Spleen (tissue), 11 donors: Measurements from ENCODE around the gene RSBN1L. TPM values are rescaled to one million over a fixed set of nuclear protein-coding genes. Genes with fewer than 3 reads are reported as not detected.

Experiments
- DNase-seq: peaks from one replicate; pipeline ENCODE4 v3.0.0-alpha.2; 2020
- H3K27ac ChIP-seq, 8 donors: fragments of 200-600 bp; sonication (generic) in 7 of 8; 1 replicate in 4 of 8; 2 replicates in 4 of 8; pipeline versions ENCODE4 v1.5.0 to v1.8.0; 2016 to 2021; ENCODE audit warnings: inconsistent platforms in 4 of 8, mild to moderate bottlenecking in 4 of 8, moderate library complexity in 1 of 8
- H3K27me3 ChIP-seq, 7 donors: fragments of 200-600 bp; sonication (generic) in 6 of 7; replicated peaks in 1 of 7; 1 replicate in 4 of 7; 2 replicates in 3 of 7; pipeline versions ENCODE4 v1.5.0 to v1.8.0; 2016 to 2021; ENCODE audit warnings: inconsistent platforms in 3 of 7, mild to moderate bottlenecking in 1 of 7
- H3K36me3 ChIP-seq, 6 donors: fragments of 200-600 bp; sonication (generic) in 5 of 6; 1 replicate in 4 of 6; 2 replicates in 2 of 6; pipeline versions ENCODE4 v1.5.0 to v1.8.0; 2016 to 2021; ENCODE audit warnings: inconsistent platforms in 2 of 6
- H3K4me1 ChIP-seq, 6 donors: fragments of 200-600 bp; sonication (generic) in 5 of 6; 1 replicate in 3 of 6; 2 replicates in 3 of 6; pipeline versions ENCODE4 v1.5.0 to v1.8.0; 2016 to 2021; ENCODE audit warnings: inconsistent platforms in 3 of 6
- H3K4me3 ChIP-seq, 8 donors: fragments of 200-600 bp; sonication (generic) in 7 of 8; 1 replicate in 4 of 8; 2 replicates in 4 of 8; pipeline versions ENCODE4 v1.5.0 to v1.8.0; 2016 to 2021; ENCODE audit warnings: inconsistent platforms in 4 of 8, mild to moderate bottlenecking in 4 of 8, moderate library complexity in 2 of 8
- H3K9me3 ChIP-seq, 8 donors: fragments of 200-600 bp; sonication (generic) in 7 of 8; 1 replicate in 4 of 8; 2 replicates in 4 of 8; pipeline versions ENCODE4 v1.5.0 to v1.8.0; 2016 to 2021; ENCODE audit warnings: inconsistent platforms in 4 of 8
- CTCF ChIP-seq, 11 experiments: fragments of 200-600 bp in 7 of 11; fragments of 450-650 bp in 4 of 11; sonication (generic) in 4 of 11; IDR thresholded peaks in 8 of 11; conservative IDR thresholded peaks in 3 of 11; 1 replicate in 7 of 11; 2 replicates in 4 of 11; pipeline versions ENCODE4 v1.4.0 to v1.8.0; 2016 to 2021; ENCODE audit warnings: antibody characterized with exemption in 11 of 11, inconsistent platforms in 4 of 11, mild to moderate bottlenecking in 1 of 11
- POLR2A ChIP-seq, 3 donors: fragments of 450-650 bp; IDR thresholded peaks; one replicate each; pipeline ENCODE4 v1.5.1; 2017; ENCODE audit warnings: antibody characterized with exemption in 3 of 3, mild to moderate bottlenecking in 1 of 3
- POLR2AphosphoS5 ChIP-seq, 3 donors: sonication (generic); formaldehyde crosslinking; IDR thresholded peaks; one replicate each; pipeline ENCODE4 v1.5.1; 2017; ENCODE audit warnings: antibody characterized with exemption in 3 of 3
- WGBS, 5 donors: extraction: QIAGEN DNeasy Blood & Tissue Kit in 3 of 5; methylation state at CpG; one replicate each; pipeline versions ENCODE4 v1.1.5 to v1.1.7; 2013 to 2018; 5-methylcytosine and 5-hydroxymethylcytosine counted together
- intact Hi-C: fragments of 100-400 bp; cut with DNase I; formaldehyde crosslinking; loops from one replicate; pipeline ENCODE4 v1.15.0; 2023; ENCODE audit warnings: low total_unique reads
- polyA plus RNA-seq, 3 donors: library from polyadenylated mRNA; stranded (reverse); fragments of 200-250 nt; gene quantifications; one replicate each; pipeline ENCODE4 v1.2.1, GENCODE V29; 2013
- total RNA-seq, 7 donors: library from RNA; depleted of rRNA in 3 of 7; stranded (reverse); fragments of >200 nt in 3 of 7; fragmentation: NEBNext Ultra II Directional in 4 of 7; extraction: Animal tissue kit (Norgen Biotek cat#: 25700) in 4 of 7; gene quantifications; one replicate each; pipeline versions ENCODE4 v1.1.0 to v1.2.1, GENCODE V29; 2016 to 2021
- donor health status: healthy with polysubstance abuse.
- donor health status: DM: no; HTN: no; CAD: no; lungs with moderate emphysema.
- donor health status: DM: no; HTN: no; CAD: no.
- donor health status: Bipolar disorder and iron deficiency.
- donor health status: healthy.
- donor health status: DM: no; HTN: no; CAD: no.
- donor health status: DM: yes; HTN: yes; CAD: no.

RSBN1L gene
- total and polyA plus RNA-seq, 10 donors = 9.4 to 32.5 (median 27.5) TPM

- Histone ChIP-seq H3K27me3 (no peaks in the 10 kb centered on the region), H3K27ac (peak overlapping the region in 1 of 8 donors; percentile 5), H3K4me3 (no peak overlapping the region), H3K36me3 (peaks cover 0 to 74% (median 10%) of the 10 kb centered on the region in 6 donors), H3K4me1 (peaks cover 0 to 5% (median 0%) of the 10 kb centered on the region in 6 donors), H3K9me3 (no peaks in the 10 kb centered on the region)
- 71 to 89% (median 83%) methylated on average over 2 of the region's 2 CpGs for WGBS, 5 donors
- no peak for TF ChIP-seq POLR2AphosphoS5 (IDR thresholded peaks at IDR 0.05)
- no peak for TF ChIP-seq POLR2A (IDR thresholded peaks at IDR 0.05)
- no peak for TF ChIP-seq CTCF (IDR thresholded peaks at IDR 0.05 in 8 of 11, conservative IDR thresholded peaks at IDR 0.05 in 3 of 11)
- intact Hi-C loops = no loop called here
- no peak for DNase-seq
Observed at GRCh38 chr7:77662869-77663268, 33.4 kb upstream of the RSBN1L start.

DNA sequence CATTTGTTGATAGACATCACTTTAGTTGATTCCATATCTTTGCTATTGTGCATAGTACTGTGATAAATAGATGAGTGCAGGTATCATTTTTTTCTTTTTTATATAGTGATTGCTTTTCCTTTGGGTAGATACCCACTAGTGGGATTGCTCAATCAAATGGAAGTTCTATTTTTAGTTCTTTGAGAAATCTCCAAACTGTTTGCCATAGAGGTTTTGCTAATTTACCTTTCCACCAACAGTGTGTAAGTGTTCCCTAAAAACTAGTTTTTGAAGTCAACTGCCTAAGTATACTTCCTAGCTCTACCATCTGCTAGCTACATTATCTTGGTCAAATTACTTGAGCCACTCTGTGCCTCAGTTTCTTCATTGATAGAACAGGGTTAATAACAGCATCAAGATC is 31.5 kb upstream of the RSBN1L start:
- DNase-seq = no peak
- Histone ChIP-seq H3K9me3 (no peaks in the 10 kb centered on the region), H3K4me1 (no peaks in the 10 kb centered on the region), H3K4me3 (no peak overlapping the region), H3K36me3 (peaks cover 0 to 59% (median 3%) of the 10 kb centered on the region in 6 donors), H3K27me3 (no peaks in the 10 kb centered on the region), H3K27ac (no peak overlapping the region)
- intact Hi-C loops = no loop called here
- no peak for TF ChIP-seq POLR2A (IDR thresholded peaks at IDR 0.05)
- no peak for TF ChIP-seq POLR2AphosphoS5 (IDR thresholded peaks at IDR 0.05)
- no peak for TF ChIP-seq CTCF (IDR thresholded peaks at IDR 0.05 in 8 of 11, conservative IDR thresholded peaks at IDR 0.05 in 3 of 11)

DNA sequence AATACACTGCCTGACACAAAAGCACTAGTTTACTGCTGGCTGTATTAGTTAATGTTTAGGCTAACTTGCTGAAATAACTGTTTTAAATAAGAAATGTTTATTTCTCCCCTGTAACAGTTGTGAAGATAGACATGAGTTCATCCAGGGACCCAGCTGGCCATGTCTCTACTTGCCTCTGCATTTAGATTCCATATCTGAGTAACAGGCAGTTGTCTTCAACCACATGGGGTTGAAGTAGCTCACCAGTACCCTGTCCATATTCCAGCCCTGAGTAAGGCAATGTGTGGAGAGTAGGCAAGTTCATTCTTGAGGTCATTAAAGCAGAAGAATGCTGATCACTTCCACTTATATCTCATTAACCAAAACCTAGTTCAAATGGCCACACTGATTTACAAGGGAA is 31.1 kb upstream of the RSBN1L start:
- Histone ChIP-seq H3K4me3 (no peak overlapping the region), H3K36me3 (peaks cover 0 to 59% (median 3%) of the 10 kb centered on the region in 6 donors), H3K27ac (no peak overlapping the region), H3K27me3 (no peaks in the 10 kb centered on the region), H3K4me1 (no peaks in the 10 kb centered on the region), H3K9me3 (no peaks in the 10 kb centered on the region)
- intact Hi-C loops = no loop called here
- no peak for DNase-seq
- TF ChIP-seq CTCF (IDR thresholded peaks at IDR 0.05 in 8 of 11, conservative IDR thresholded peaks at IDR 0.05 in 3 of 11) (no peak), POLR2A (IDR thresholded peaks at IDR 0.05) (no peak), POLR2AphosphoS5 (IDR thresholded peaks at IDR 0.05) (no peak)

DNA sequence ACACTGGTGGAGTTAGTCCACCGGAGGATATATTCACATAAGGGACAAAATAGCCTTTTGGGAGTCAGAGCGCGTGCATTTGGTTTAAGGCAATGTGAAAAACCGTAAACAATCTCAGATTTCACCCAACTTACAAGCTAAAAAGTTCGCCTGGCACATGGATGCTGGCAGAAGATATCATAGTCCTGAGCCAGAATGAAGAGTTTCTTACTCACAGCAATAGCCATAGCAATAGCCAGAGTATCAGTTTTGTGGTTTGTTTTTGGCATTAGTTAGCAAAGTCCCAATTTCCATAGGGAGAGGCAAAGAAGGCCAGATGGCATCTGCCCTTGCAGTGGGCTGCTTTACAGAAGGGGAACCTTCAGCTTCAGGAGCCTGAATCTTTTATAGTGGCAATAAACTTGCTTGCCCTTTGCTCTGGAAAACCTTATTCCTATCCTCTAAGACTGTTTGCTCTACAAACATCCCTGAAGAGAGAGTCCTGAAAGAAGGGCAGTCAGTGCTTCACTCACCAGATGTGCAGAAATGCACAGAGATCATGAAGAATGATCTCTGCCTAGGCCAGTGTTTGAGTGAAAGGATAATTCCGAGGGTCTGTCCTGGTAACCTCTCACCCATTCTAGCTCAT is 28.7 kb upstream of the RSBN1L start:
- TF ChIP-seq POLR2A (IDR thresholded peaks at IDR 0.05) (no peak), CTCF (IDR thresholded peaks at IDR 0.05 in 8 of 11, conservative IDR thresholded peaks at IDR 0.05 in 3 of 11) (no peak), POLR2AphosphoS5 (IDR thresholded peaks at IDR 0.05) (no peak)
- DNase-seq = no peak
- no peak overlapping the region for H3K4me3 ChIP-seq
- H3K27ac ChIP-seq = no peak overlapping the region
- intact Hi-C loops = no loop called here
- H3K4me1 ChIP-seq = no peaks in the 10 kb centered on the region
- whole genome bisulfite sequencing, 5 donors = 93 to 98% (median 95%) methylated on average over 6 of the region's 6 CpGs
- peaks cover 0 to 58% (median 3%) of the 10 kb centered on the region in 6 donors for H3K36me3 ChIP-seq
- H3K9me3 ChIP-seq = no peaks in the 10 kb centered on the region
- H3K27me3 ChIP-seq = no peaks in the 10 kb centered on the region
